Gastroesophageal sphincter (tissue), 2 donors: ENCODE results near the gene FBRSL1.

ENCODE experiments used
- EP300 ChIP-seq: sonication (generic); formaldehyde crosslinking; IDR thresholded peaks from one replicate; pipeline ENCODE4 v1.6.1; 2017; ENCODE audit warnings: antibody characterized with exemption, mild to moderate bottlenecking
- POLR2A ChIP-seq, 2 donors: fragments of 450-650 bp; IDR thresholded peaks; one replicate each; pipeline ENCODE4 v1.6.1; 2017; ENCODE audit warnings: antibody characterized with exemption in 2 of 2, mild to moderate bottlenecking in 2 of 2, moderate library complexity in 1 of 2

DNA sequence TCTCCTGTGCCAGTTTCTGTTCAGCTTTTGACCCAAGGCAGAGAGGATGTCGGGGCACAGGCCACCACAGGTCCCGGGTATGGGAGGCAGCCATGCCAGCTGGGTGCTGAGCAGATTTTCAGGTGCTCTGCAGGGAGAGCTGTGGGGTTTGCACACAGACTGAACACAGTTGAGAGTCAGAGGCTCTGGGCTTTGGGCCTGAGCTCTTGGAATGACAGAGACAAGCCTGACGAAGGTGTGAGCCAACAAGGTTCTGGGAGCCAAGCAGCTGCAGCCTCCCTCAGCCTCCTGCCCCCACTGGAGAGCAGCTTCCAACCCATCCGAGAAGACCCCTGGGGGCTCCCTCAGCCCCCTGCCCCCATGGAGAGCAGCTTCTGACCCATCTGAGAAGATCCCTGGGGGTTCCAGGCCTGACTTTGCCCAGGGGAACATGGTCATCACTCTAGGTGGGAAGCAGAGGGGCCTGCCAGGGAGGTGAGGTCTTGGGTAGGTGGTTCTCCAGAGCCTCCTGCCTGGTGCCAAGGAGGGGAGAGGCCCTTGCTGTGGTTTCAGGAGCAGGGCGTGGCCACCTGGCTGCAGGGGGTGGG, 13.8 kb downstream of the FBRSL1 start:
- no peak for TF ChIP-seq POLR2A (IDR thresholded peaks at IDR 0.05)
- TF ChIP-seq EP300 = no peak
